Natural killer cell (primary cell): Measurements from ENCODE around the gene WRNIP1. TPM values are rescaled to one million over a fixed set of nuclear protein-coding genes. Genes with fewer than 3 reads are reported as not detected.

Source experiments
- ATAC-seq, 3 donors: fragments of 150-1000 bp in 2 of 3; fragments of 200-7000 bp in 1 of 3; cut with Tn5 transposase; 1 replicate in 1 of 3; 2 replicates in 2 of 3; pipeline ENCODE4 v1.10.0; 2021; ENCODE audit warnings: mild to moderate bottlenecking in 2 of 3, moderate library complexity in 2 of 3
- DNase-seq, 2 donors: peaks; one replicate each; pipeline versions ENCODE4 v3.0.0 to v3.0.0-alpha.2; 2013 to 2021; ENCODE audit warnings: mixed read lengths in 1 of 2
- H3K27ac ChIP-seq: one replicate; pipeline ENCODE4 v1.5.1; 2013; ENCODE audit warnings: mild to moderate bottlenecking, low read length
- H3K27me3 ChIP-seq: one replicate; pipeline ENCODE4 v1.6.1; 2013; ENCODE audit warnings: low read length; ENCODE audit not compliant: control insufficient read depth, insufficient read depth
- H3K36me3 ChIP-seq: one replicate; pipeline ENCODE4 v1.6.1; 2013; ENCODE audit warnings: low read length; ENCODE audit not compliant: control insufficient read depth, insufficient read depth
- H3K4me1 ChIP-seq: one replicate; pipeline ENCODE4 v1.6.1; 2013; ENCODE audit warnings: low read length; ENCODE audit not compliant: control insufficient read depth, insufficient read depth
- H3K4me3 ChIP-seq: one replicate; pipeline ENCODE4 v1.5.1; 2013; ENCODE audit warnings: low read length
- H3K9me3 ChIP-seq: one replicate; pipeline ENCODE4 v1.6.1; 2013; ENCODE audit warnings: low read length; ENCODE audit not compliant: control insufficient read depth, insufficient read depth
- H3K27ac Mint-ChIP-seq, 2 donors: one replicate each; pipeline ENCODE4 v1.8.0; 2022; ENCODE audit warnings: mild to moderate bottlenecking in 2 of 2, mixed read lengths in 2 of 2, moderate library complexity in 1 of 2
- H3K27me3 Mint-ChIP-seq, 2 donors: one replicate each; pipeline ENCODE4 v1.8.0; 2022; ENCODE audit warnings: low read depth in 2 of 2, mixed read lengths in 2 of 2
- H3K36me3 Mint-ChIP-seq: one replicate; pipeline ENCODE4 v1.8.0; 2022; ENCODE audit warnings: mixed read lengths
- H3K4me1 Mint-ChIP-seq, 2 donors: one replicate each; pipeline ENCODE4 v1.8.0; 2022; ENCODE audit warnings: mixed read lengths in 2 of 2
- H3K4me3 Mint-ChIP-seq: one replicate; pipeline ENCODE4 v1.8.0; 2022; ENCODE audit warnings: mild to moderate bottlenecking, moderate library complexity, mixed read lengths
- H3K9me3 Mint-ChIP-seq, 2 donors: one replicate each; pipeline ENCODE4 v1.8.0; 2022; ENCODE audit warnings: mixed read lengths in 2 of 2
- WGBS: methylation state at CpG from one replicate; pipeline ENCODE4 v1.1.7; 2013; ENCODE audit warnings: missing lambda C conversion rate; ENCODE audit not compliant: insufficient coverage; 5-methylcytosine and 5-hydroxymethylcytosine counted together
- intact Hi-C: fragments of 100-400 bp; cut with micrococcal nuclease; formaldehyde crosslinking; loops from one replicate; pipeline ENCODE4 v1.14.2; 2022
- total RNA-seq, 4 donors: library from RNA; stranded (reverse); fragments of 120-200 nt in 1 of 4; gene quantifications; one replicate each; pipeline versions ENCODE4 v1.2.3 to v1.2.4, GENCODE V29; 2013 to 2022
- TF ChIP-seq, protein P1 (sequence below): fragments of 200-600 bp; IDR thresholded peaks from one replicate; pipeline ENCODE4 v1.8.0; 2022; ENCODE audit warnings: antibody characterized with exemption

WRNIP1 gene
- total RNA-seq, 3 donors from 2014 or later (not counting 1 experiment from before 2014, with no cell fraction given), result 27.9 to 34.8 (median 30.5) TPM

DNA sequence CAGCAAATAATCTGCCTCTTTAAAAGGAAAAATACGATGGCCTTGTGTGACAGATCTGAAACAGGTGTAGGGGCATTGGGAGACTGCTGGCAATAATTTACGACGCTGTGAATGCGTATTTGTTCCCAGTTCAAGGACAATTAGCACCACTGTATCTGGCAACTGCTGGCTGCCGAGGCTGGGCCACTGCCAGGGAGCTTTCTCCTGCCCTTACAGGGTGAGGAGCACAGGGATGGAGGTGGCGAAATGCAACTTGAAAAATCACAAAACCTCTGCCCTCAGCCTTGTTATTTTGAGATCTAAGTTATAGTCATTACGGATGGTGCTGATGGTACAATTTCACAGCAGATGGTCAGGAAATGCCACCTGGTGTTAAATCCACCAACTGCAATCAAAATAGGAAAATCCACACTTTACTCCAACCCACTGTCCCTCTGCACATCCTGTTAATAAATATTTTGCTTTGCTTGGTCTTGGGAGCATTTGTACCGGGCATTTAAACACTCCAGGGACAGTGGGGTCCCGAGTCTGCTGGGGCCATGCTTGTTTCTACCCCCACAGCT, 20.9 kb upstream of the WRNIP1 start:
- 78% methylated on average over 9 of the region's 9 CpGs for WGBS
- peaks cover 4 to 12% of the 10 kb centered on the region in 2 donors for H3K27me3 Mint-ChIP-seq
- H3K4me3 Mint-ChIP-seq, result no peak overlapping the region
- no peaks in the 10 kb centered on the region for H3K9me3 Mint-ChIP-seq
- no peak overlapping the region for H3K27ac ChIP-seq
- TF ChIP-seq, protein P1, sequence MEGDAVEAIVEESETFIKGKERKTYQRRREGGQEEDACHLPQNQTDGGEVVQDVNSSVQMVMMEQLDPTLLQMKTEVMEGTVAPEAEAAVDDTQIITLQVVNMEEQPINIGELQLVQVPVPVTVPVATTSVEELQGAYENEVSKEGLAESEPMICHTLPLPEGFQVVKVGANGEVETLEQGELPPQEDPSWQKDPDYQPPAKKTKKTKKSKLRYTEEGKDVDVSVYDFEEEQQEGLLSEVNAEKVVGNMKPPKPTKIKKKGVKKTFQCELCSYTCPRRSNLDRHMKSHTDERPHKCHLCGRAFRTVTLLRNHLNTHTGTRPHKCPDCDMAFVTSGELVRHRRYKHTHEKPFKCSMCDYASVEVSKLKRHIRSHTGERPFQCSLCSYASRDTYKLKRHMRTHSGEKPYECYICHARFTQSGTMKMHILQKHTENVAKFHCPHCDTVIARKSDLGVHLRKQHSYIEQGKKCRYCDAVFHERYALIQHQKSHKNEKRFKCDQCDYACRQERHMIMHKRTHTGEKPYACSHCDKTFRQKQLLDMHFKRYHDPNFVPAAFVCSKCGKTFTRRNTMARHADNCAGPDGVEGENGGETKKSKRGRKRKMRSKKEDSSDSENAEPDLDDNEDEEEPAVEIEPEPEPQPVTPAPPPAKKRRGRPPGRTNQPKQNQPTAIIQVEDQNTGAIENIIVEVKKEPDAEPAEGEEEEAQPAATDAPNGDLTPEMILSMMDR, result no peak
- no peaks in the 10 kb centered on the region for H3K36me3 Mint-ChIP-seq
- H3K4me1 Mint-ChIP-seq, result no peaks in the 10 kb centered on the region
- intact Hi-C loops, result no loop called here
- H3K9me3 ChIP-seq, result no peaks in the 10 kb centered on the region
- H3K27me3 ChIP-seq, result no peaks in the 10 kb centered on the region
- no peak for ATAC-seq
- no peak for DNase-seq
- no peaks in the 10 kb centered on the region for H3K36me3 ChIP-seq
- no peaks in the 10 kb centered on the region for H3K4me1 ChIP-seq
- H3K27ac Mint-ChIP-seq, result no peak overlapping the region
- no peak overlapping the region for H3K4me3 ChIP-seq

DNA sequence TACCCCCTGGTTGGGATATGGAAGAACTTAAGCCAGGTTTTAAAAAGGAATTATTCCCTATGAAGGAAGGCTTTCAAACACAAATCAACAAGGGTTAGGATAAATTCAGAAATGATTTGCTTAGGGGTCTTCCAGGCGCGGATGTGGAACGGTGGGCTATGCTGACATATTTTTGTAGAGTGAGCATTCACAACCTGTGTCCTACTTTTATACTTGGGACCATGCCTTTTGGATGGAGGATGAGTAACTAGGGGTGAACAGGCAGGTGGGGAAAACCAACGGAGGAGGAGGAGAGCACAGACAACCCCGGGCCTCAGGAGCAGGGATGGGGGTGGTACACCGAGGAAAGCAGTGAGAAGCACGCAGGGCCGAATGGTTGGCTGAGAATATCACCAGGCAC, 20.4 kb upstream of the WRNIP1 start:
- no peaks in the 10 kb centered on the region for H3K36me3 ChIP-seq
- Mint-ChIP-seq H3K27ac (no peak overlapping the region), H3K27me3 (peaks cover 5 to 17% of the 10 kb centered on the region in 2 donors), H3K4me3 (no peak overlapping the region), H3K9me3 (no peaks in the 10 kb centered on the region), H3K36me3 (no peaks in the 10 kb centered on the region), H3K4me1 (peaks cover 1% of the 10 kb centered on the region in 2 donors)
- H3K4me1 ChIP-seq, result no peaks in the 10 kb centered on the region
- no peaks in the 10 kb centered on the region for H3K9me3 ChIP-seq
- WGBS, result 93% methylated on average over 8 of the region's 8 CpGs
- no peak overlapping the region for H3K4me3 ChIP-seq
- no peaks in the 10 kb centered on the region for H3K27me3 ChIP-seq
- ATAC-seq (no peak), DNase-seq (no peak)
- intact Hi-C loops, result no loop called here
- TF ChIP-seq, protein P1, result no peak
- no peak overlapping the region for H3K27ac ChIP-seq

DNA sequence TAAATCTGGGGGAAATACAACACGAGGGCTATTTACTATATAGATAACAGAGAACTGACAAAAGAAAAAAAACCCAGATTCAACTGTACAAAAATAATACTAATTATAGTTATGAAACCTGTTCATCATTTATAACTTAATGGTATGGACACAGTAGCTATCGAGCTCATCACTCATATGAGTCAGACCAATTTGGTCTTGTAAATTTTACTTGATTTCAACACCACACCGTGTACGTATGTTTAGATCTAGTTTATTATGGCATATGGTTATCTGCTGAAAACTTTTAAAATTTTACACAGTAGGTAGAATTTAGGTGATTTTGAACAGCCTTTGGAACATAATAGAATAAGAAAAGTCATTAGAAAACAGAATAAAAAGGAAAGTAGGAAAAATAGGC, 19.9 kb upstream of the WRNIP1 start:
- no peak overlapping the region for H3K4me3 Mint-ChIP-seq
- TF ChIP-seq, protein P1, result no peak
- intact Hi-C loops, result no loop called here

DNA sequence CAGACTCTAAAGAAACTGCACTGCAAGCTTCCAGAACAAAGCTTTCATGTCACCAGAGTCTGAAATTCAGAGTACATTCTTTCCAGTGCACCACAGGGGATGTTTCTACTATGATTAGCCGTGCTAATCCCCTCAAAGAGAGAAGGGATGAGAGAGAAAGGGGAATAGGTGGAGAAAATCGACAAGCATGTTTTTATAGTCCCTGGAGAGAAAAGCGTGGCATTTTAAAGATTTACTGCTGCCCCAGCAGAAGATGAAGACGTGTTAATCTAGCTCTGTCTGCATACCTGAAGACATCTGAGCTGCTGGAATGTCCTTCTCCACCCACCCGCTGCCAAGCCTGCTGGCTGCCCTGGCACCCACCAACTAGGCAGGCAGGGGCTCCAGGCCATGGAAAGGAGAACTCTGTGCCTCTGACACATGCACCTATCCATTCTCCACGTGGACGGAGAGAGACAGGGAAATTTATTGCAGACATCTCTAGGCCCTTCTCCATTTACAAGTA, 18.6 kb upstream of the WRNIP1 start:
- H3K4me1 ChIP-seq, result no peaks in the 10 kb centered on the region
- H3K27me3 ChIP-seq, result no peaks in the 10 kb centered on the region
- Mint-ChIP-seq H3K27ac (no peak overlapping the region), H3K4me1 (peaks cover 7 to 9% of the 10 kb centered on the region in 2 donors), H3K4me3 (no peak overlapping the region), H3K9me3 (no peaks in the 10 kb centered on the region), H3K36me3 (no peaks in the 10 kb centered on the region), H3K27me3 (peaks cover 10 to 29% of the 10 kb centered on the region in 2 donors)
- H3K36me3 ChIP-seq, result no peaks in the 10 kb centered on the region
- no peaks in the 10 kb centered on the region for H3K9me3 ChIP-seq
- intact Hi-C loops, result no loop called here
- WGBS, result 88% methylated on average over 7 of the region's 7 CpGs
- no peak overlapping the region for H3K27ac ChIP-seq
- H3K4me3 ChIP-seq, result no peak overlapping the region
- TF ChIP-seq, protein P1, result no peak
- DNase-seq (no peak), ATAC-seq (no peak)

More for the DNA sequence above, 19.9 kb upstream of the WRNIP1 start:
- no peak overlapping the region for H3K27ac Mint-ChIP-seq
- H3K27ac ChIP-seq, result no peak overlapping the region
- peaks cover 6% of the 10 kb centered on the region in 2 donors for H3K4me1 Mint-ChIP-seq
- no peaks in the 10 kb centered on the region for H3K9me3 Mint-ChIP-seq
- H3K27me3 Mint-ChIP-seq, result peaks cover 7 to 22% of the 10 kb centered on the region in 2 donors
- H3K4me3 ChIP-seq, result no peak overlapping the region
- 100% methylated on average over 2 of the region's 4 CpGs for WGBS
- H3K9me3 ChIP-seq, result no peaks in the 10 kb centered on the region
- DNase-seq (no peak), ATAC-seq (no peak)
- no peaks in the 10 kb centered on the region for H3K27me3 ChIP-seq
- no peaks in the 10 kb centered on the region for H3K4me1 ChIP-seq
- no peaks in the 10 kb centered on the region for H3K36me3 Mint-ChIP-seq
- no peaks in the 10 kb centered on the region for H3K36me3 ChIP-seq
